Measurements from ENCODE around the gene MAGEA10.

DNA sequence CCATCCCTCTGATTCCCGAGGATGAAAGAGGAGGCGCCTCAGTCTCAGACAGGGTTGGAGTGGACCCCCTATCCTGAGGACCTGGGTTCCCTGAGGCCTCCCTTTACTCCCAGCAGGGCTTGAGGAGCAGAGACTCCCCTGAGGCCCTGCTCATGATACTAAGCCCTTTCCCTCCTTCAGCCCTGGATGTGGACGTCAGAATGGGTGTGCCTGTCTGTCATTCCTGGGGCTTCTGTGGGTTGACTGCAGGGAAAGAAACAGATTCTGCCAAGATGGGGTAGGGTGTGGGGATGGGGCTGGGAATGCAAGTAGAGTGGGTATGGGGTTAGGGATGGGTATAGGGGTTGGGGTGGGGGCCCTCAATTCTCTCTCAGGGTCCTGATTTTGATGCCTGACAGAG is 21.1 kb downstream of the MAGEA10 start:
- TF ChIP-seq, protein P1, sequence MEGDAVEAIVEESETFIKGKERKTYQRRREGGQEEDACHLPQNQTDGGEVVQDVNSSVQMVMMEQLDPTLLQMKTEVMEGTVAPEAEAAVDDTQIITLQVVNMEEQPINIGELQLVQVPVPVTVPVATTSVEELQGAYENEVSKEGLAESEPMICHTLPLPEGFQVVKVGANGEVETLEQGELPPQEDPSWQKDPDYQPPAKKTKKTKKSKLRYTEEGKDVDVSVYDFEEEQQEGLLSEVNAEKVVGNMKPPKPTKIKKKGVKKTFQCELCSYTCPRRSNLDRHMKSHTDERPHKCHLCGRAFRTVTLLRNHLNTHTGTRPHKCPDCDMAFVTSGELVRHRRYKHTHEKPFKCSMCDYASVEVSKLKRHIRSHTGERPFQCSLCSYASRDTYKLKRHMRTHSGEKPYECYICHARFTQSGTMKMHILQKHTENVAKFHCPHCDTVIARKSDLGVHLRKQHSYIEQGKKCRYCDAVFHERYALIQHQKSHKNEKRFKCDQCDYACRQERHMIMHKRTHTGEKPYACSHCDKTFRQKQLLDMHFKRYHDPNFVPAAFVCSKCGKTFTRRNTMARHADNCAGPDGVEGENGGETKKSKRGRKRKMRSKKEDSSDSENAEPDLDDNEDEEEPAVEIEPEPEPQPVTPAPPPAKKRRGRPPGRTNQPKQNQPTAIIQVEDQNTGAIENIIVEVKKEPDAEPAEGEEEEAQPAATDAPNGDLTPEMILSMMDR (IDR thresholded peaks at IDR 0.05), result no peak
- no peak for TF ChIP-seq POLR2A (IDR thresholded peaks at IDR 0.05)
